ENCODE results near the gene ATCAY. TPM values are rescaled to one million over a fixed set of nuclear protein-coding genes. Genes with fewer than 3 reads are reported as not detected.
"Not testable (repeated sequence)": the region's sequence is repeated elsewhere in the genome, so short reads cannot be mapped to it uniquely, and the experiment has no call there.

The ATCAY gene
- total RNA-seq, 1 donor, result 0.43 TPM

- no peak for TF ChIP-seq CTCF (IDR thresholded peaks at IDR 0.05; ENCODE audit: insufficient read depth, low read depth, low read length)
- no peak within 1 kb of the TSS for H3K4me3 ChIP-seq (ENCODE audit: low read depth, low read length)
- DNase-seq (ENCODE audit: low read depth), result no peak
These were observed 52.7 kb downstream of the ATCAY start, which contains the start of gene NMRK2 for GRCh38 chr19:3932931-3933810. TSS of gene NMRK2 (plus strand) at chr19:3933069. CDS start at chr19:3933672, 603 bp downstream.

- no peak for DNase-seq (ENCODE audit: low read depth)
- TF ChIP-seq CTCF (IDR thresholded peaks at IDR 0.05; ENCODE audit: insufficient read depth, low read depth, low read length), result no peak
- H3K4me3 ChIP-seq (ENCODE audit: low read depth, low read length), result no peak overlapping the region
These were observed 56.3 kb downstream of the ATCAY start for GRCh38 chr19:3936506-3937442.

- DNase-seq (ENCODE audit: low read depth); H3K4me3 ChIP-seq (ENCODE audit: low read depth, low read length): not testable (repeated sequence)
These were observed 57.9 kb downstream of the ATCAY start for GRCh38 chr19:3938300-3938950.

GRCh38 chr19:3942790-3943409 lies 62.4 kb downstream of the ATCAY start:
- no peak for DNase-seq (ENCODE audit: low read depth)
- TF ChIP-seq CTCF (IDR thresholded peaks at IDR 0.05; ENCODE audit: insufficient read depth, low read depth, low read length), result no peak
- H3K4me3 ChIP-seq (ENCODE audit: low read depth, low read length), result no peak overlapping the region

- TF ChIP-seq CTCF (IDR thresholded peaks at IDR 0.05; ENCODE audit: insufficient read depth, low read depth, low read length), result no peak
- H3K4me3 ChIP-seq (ENCODE audit: low read depth, low read length), result no peak overlapping the region
- DNase-seq (ENCODE audit: low read depth), result no peak
These were observed 63.7 kb downstream of the ATCAY start for GRCh38 chr19:3944018-3944721.

GRCh38 chr19:3945838-3946237 lies 65.4 kb downstream of the ATCAY start:
- peak; percentile 20 for DNase-seq (ENCODE audit: low read depth)
- no peak overlapping the region for H3K4me3 ChIP-seq (ENCODE audit: low read depth, low read length)
- no peak for TF ChIP-seq CTCF (IDR thresholded peaks at IDR 0.05; ENCODE audit: insufficient read depth, low read depth, low read length)

GRCh38 chr19:3947316-3947933 lies 66.9 kb downstream of the ATCAY start:
- DNase-seq (ENCODE audit: low read depth); H3K4me3 ChIP-seq (ENCODE audit: low read depth, low read length): not testable (repeated sequence)

Data from fibroblast of villous mesenchyme (primary cell).